Endodermal cell (in vitro differentiated cells): ENCODE results near the gene MORN4. TPM values are rescaled to one million over a fixed set of nuclear protein-coding genes. Genes with fewer than 3 reads are reported as not detected.

ENCODE experiments used
- DNase-seq: peaks from one replicate; pipeline ENCODE4 v3.0.0-alpha.2; 2017
- H3K27ac ChIP-seq: 2 replicates; pipeline ENCODE4 v1.5.1; 2013; ENCODE audit warnings: mild to moderate bottlenecking, low read depth, low read length, moderate library complexity
- H3K27me3 ChIP-seq: 2 replicates; pipeline ENCODE4 v1.6.1; 2013; ENCODE audit warnings: mild to moderate bottlenecking, low read length, moderate library complexity; ENCODE audit not compliant: insufficient read depth, control insufficient read depth, poor library complexity, severe bottlenecking
- H3K36me3 ChIP-seq: 2 replicates; pipeline ENCODE4 v1.7.0; 2013; ENCODE audit warnings: mild to moderate bottlenecking, low read length, moderate library complexity; ENCODE audit not compliant: control insufficient read depth, insufficient read depth
- H3K4me1 ChIP-seq: one replicate; pipeline ENCODE4 v1.7.0; 2013; ENCODE audit warnings: low read length; ENCODE audit not compliant: control insufficient read depth, insufficient read depth
- H3K4me3 ChIP-seq: 2 replicates; pipeline ENCODE4 v1.5.1; 2013; ENCODE audit warnings: mild to moderate bottlenecking, low read length, moderate library complexity
- H3K9ac ChIP-seq: 2 replicates; pipeline ENCODE4 v1.6.1; 2013; ENCODE audit warnings: mild to moderate bottlenecking, low read length, moderate library complexity; ENCODE audit not compliant: poor library complexity, severe bottlenecking; ENCODE audit errors: extremely low read depth
- H3K9me3 ChIP-seq: 2 replicates; pipeline ENCODE4 v1.6.1; 2013; ENCODE audit warnings: mild to moderate bottlenecking, low read length, moderate library complexity; ENCODE audit not compliant: control insufficient read depth
- H3K27ac Mint-ChIP-seq: 2 replicates; pipeline ENCODE4 v1.8.0; 2020; ENCODE audit warnings: mixed read lengths
- H3K27me3 Mint-ChIP-seq: 2 replicates; pipeline ENCODE4 v1.8.0; 2021; ENCODE audit warnings: mild to moderate bottlenecking, mixed read lengths; ENCODE audit not compliant: insufficient read depth
- H3K36me3 Mint-ChIP-seq: 2 replicates; pipeline ENCODE4 v1.8.0; 2020; ENCODE audit warnings: low read depth, mixed read lengths
- H3K4me1 Mint-ChIP-seq: 2 replicates; pipeline ENCODE4 v1.8.0; 2020; ENCODE audit warnings: mixed read lengths
- H3K4me3 Mint-ChIP-seq: 2 replicates; pipeline ENCODE4 v1.8.0; 2020; ENCODE audit warnings: mild to moderate bottlenecking, moderate library complexity, mixed read lengths
- H3K9me3 Mint-ChIP-seq: 2 replicates; pipeline ENCODE4 v1.8.0; 2020; ENCODE audit warnings: mild to moderate bottlenecking, mixed read lengths
- CTCF ChIP-seq: fragments of 200-600 bp; sonication (generic); conservative IDR thresholded peaks from 2 replicates; pipeline ENCODE4 v1.5.0; 2021; ENCODE audit warnings: antibody characterized with exemption, mild to moderate bottlenecking
- WGBS, 2 experiments: methylation state at CpG; one replicate each; pipeline versions ENCODE4 v1.1.5 to v1.1.7; 2013; ENCODE audit warnings: missing lambda C conversion rate in 2 of 2, mixed read lengths in 1 of 2; ENCODE audit not compliant: insufficient coverage in 1 of 2, insufficient read length in 1 of 2; 5-methylcytosine and 5-hydroxymethylcytosine counted together
- total RNA-seq, 2 donors: library from RNA; stranded (reverse); fragmentation: NEBNext Ultra II Directional in 1 of 2; extraction: Animal tissue kit (Norgen Biotek cat#: 25700) in 1 of 2; gene quantifications; 2 replicates in 1 of 2; 3 replicates in 1 of 2; pipeline ENCODE4 v1.2.1, GENCODE V29; 2021

Gene MORN4
- total RNA-seq, 2 donors from 2014 or later = 19.0 to 21.3 TPM

GRCh38 chr10:97570146-97570788 lies 63.0 kb downstream of the MORN4 start:
- no peak for TF ChIP-seq CTCF
- H3K27ac ChIP-seq = no peak overlapping the region
- no peak overlapping the region for H3K27ac Mint-ChIP-seq
- DNase-seq = no peak
- 92 to 96% methylated on average over 20 to 33 of the region's 33 CpGs for WGBS, 2 experiments
- no peak overlapping the region for H3K4me3 ChIP-seq
- H3K9me3 Mint-ChIP-seq = no peaks in the 10 kb centered on the region
- H3K27me3 ChIP-seq = no peaks in the 10 kb centered on the region
- H3K4me1 Mint-ChIP-seq = peaks cover 9% of the 10 kb centered on the region
- peaks cover 8% of the 10 kb centered on the region for H3K36me3 ChIP-seq
- peaks cover 5% of the 10 kb centered on the region for H3K4me1 ChIP-seq
- no peaks in the 10 kb centered on the region for H3K27me3 Mint-ChIP-seq
- no peak overlapping the region for H3K9ac ChIP-seq
- H3K9me3 ChIP-seq = no peaks in the 10 kb centered on the region
- no peak overlapping the region for H3K4me3 Mint-ChIP-seq
- peaks cover 6% of the 10 kb centered on the region for H3K36me3 Mint-ChIP-seq

- Mint-ChIP-seq H3K36me3 (peaks cover 11% of the 10 kb centered on the region), H3K9me3 (peaks cover 9% of the 10 kb centered on the region), H3K27ac (no peak overlapping the region), H3K27me3 (no peaks in the 10 kb centered on the region), H3K4me3 (no peak overlapping the region), H3K4me1 (peaks cover 22% of the 10 kb centered on the region)
- Histone ChIP-seq H3K4me1 (peaks cover 5% of the 10 kb centered on the region), H3K9ac (no peak overlapping the region), H3K27ac (no peak overlapping the region), H3K4me3 (no peak overlapping the region), H3K36me3 (peaks cover 8% of the 10 kb centered on the region), H3K9me3 (no peaks in the 10 kb centered on the region), H3K27me3 (no peaks in the 10 kb centered on the region)
- DNase-seq = no peak
- no peak for TF ChIP-seq CTCF
- 91 to 92% methylated on average over 11 to 15 of the region's 15 CpGs for WGBS, 2 experiments
Measured at GRCh38 chr10:97567891-97568290, 65.4 kb downstream of the MORN4 start.

- H3K4me3 ChIP-seq = no peak overlapping the region
- H3K27ac Mint-ChIP-seq = no peak overlapping the region
- peaks cover 5% of the 10 kb centered on the region for H3K4me1 ChIP-seq
- H3K27ac ChIP-seq = no peak overlapping the region
- DNase-seq = no peak
- no peaks in the 10 kb centered on the region for H3K27me3 Mint-ChIP-seq
- H3K9me3 Mint-ChIP-seq = peaks cover 21% of the 10 kb centered on the region
- WGBS, 2 experiments = 88% methylated on average over 2 of the region's 2 CpGs; no CpG with 5 or more reads in 1 of the 2 experiments
- no peaks in the 10 kb centered on the region for H3K27me3 ChIP-seq
- peaks cover 8% of the 10 kb centered on the region for H3K36me3 ChIP-seq
- peaks cover 9% of the 10 kb centered on the region for H3K9me3 ChIP-seq
- peaks cover 18% of the 10 kb centered on the region for H3K36me3 Mint-ChIP-seq
- peaks cover 22% of the 10 kb centered on the region for H3K4me1 Mint-ChIP-seq
- TF ChIP-seq CTCF = no peak
- no peak overlapping the region for H3K9ac ChIP-seq
- no peak overlapping the region for H3K4me3 Mint-ChIP-seq
Measured at GRCh38 chr10:97566336-97566996, 66.8 kb downstream of the MORN4 start.
